ENCODE data around the gene CIP2A. TPM values are rescaled to one million over a fixed set of nuclear protein-coding genes. Genes with fewer than 3 reads are reported as not detected.

Gene CIP2A
- total and polyA plus RNA-seq, 2 of the 13 experiments (the other 11 are each of a cell fraction or from before 2014, with no cell fraction given), result 7.8 to 36.9 TPM

- TF ChIP-seq ZNF672 (CRISPR knock-in tag; IDR thresholded peaks at IDR 0.05) (no peak), TCF7 (IDR thresholded peaks at IDR 0.05; ENCODE audit: low read depth) (no peak), ZNF775 (CRISPR knock-in tag; IDR thresholded peaks at IDR 0.05; ENCODE audit: borderline replicate concordance) (no peak), ZBTB26 (CRISPR knock-in tag; IDR thresholded peaks at IDR 0.05; ENCODE audit: borderline replicate concordance) (no peak), ZNF260 (CRISPR knock-in tag; IDR thresholded peaks at IDR 0.05; ENCODE audit: borderline replicate concordance, low read depth) (no peak), ZNF597 (CRISPR knock-in tag; IDR thresholded peaks at IDR 0.05) (no peak), ZNF317 (CRISPR knock-in tag; IDR thresholded peaks at IDR 0.05) (peak; percentile 38; the same call in 1 of the 2 replicates), ATF3 (CRISPR knock-in tag; IDR thresholded peaks at IDR 0.05) (no peak), GZF1 (CRISPR knock-in tag; IDR thresholded peaks at IDR 0.05) (peak; percentile 57; the same call in 1 of the 2 replicates), PHF5A (CRISPR knock-in tag; IDR thresholded peaks at IDR 0.05; ENCODE audit: low read depth, unreplicated experiment) (no peak), ZNF414 (CRISPR knock-in tag; IDR thresholded peaks at IDR 0.05) (0 out of 2 replicates have a peak, but pooled peaks have one; percentile 47), ZUFSP (CRISPR knock-in tag; IDR thresholded peaks at IDR 0.05; ENCODE audit: borderline replicate concordance) (no peak), NR2F2 (IDR thresholded peaks at IDR 0.05; ENCODE audit: borderline replicate concordance, low read depth) (peak; percentile 25; the same call in 1 of the 2 replicates), GABPA (IDR thresholded peaks at IDR 0.05; ENCODE audit: low read depth, low read length) (peak; percentile 87), GABPA (CRISPR knock-in tag; IDR thresholded peaks at IDR 0.05; ENCODE audit: low read depth) (peak; percentile 99), ZNF451 (CRISPR knock-in tag; IDR thresholded peaks at IDR 0.05) (peak; percentile 60; the same call in 1 of the 2 replicates), ZNF773 (CRISPR knock-in tag; IDR thresholded peaks at IDR 0.05; ENCODE audit: borderline replicate concordance) (no peak), ZNF281 (CRISPR knock-in tag; IDR thresholded peaks at IDR 0.05; ENCODE audit: borderline replicate concordance) (peak; percentile 70), CHD2 (IDR thresholded peaks at IDR 0.05; ENCODE audit: low read depth, low read length) (peak; percentile 96), JUN (CRISPR knock-in tag; IDR thresholded peaks at IDR 0.05) (no peak), GLI4 (CRISPR knock-in tag; IDR thresholded peaks at IDR 0.05; ENCODE audit: borderline replicate concordance) (no peak)
Measured at GRCh38 chr3:108589081-108589997, at the start of gene CIP2A, which contains the start of gene DZIP3 (continued).
